GM18502 (cell line): ENCODE data around the gene HCFC2.

Source experiments
- ATAC-seq: cut with Tn5 transposase; IDR thresholded peaks from one replicate; pipeline ENCODE4 v1.9.1; 2021; ENCODE audit warnings: mild to moderate bottlenecking; ENCODE audit not compliant: unreplicated experiment, poor library complexity

Gene HCFC2

GRCh38 chr12:104152685-104153241, 88.4 kb downstream of the HCFC2 start:
- ATAC-seq: no peak

- no peak for ATAC-seq
Measured at GRCh38 chr12:104154286-104154685, 90.0 kb downstream of the HCFC2 start.

GRCh38 chr12:104154806-104155205, 90.5 kb downstream of the HCFC2 start:
- ATAC-seq: no peak
